A549 (cell line): Measurements from ENCODE around the gene RMRP. TPM values are rescaled to one million over a fixed set of nuclear protein-coding genes. Genes with fewer than 3 reads are reported as not detected.

Experiments
- ATAC-seq, 2 experiments: fragments of 200-7000 bp in 1 of 2; fragments of >200 bp in 1 of 2; cut with Nextera tagmentation in 1 of 2; cut with Tn5 transposase in 1 of 2; 3 replicates each; pipeline versions ENCODE4 v1.8.0 to v1.9.1; 2018 to 2020; ENCODE audit warnings: mild to moderate bottlenecking in 1 of 2, moderate library complexity in 1 of 2
- CTCF ChIA-PET: fragments of 300-600 bp; sonication (Branson Sonifier 250); formaldehyde crosslinking; extraction: SDS; loops from one replicate; lab custom pipeline; 2021; ENCODE audit warnings: antibody characterized with exemption, inconsistent platforms; lab: Yijun Ruan, JAX
- POLR2A ChIA-PET: fragments of 350-600 bp; formaldehyde crosslinking; extraction: SDS; loops from one replicate; lab custom pipeline; 2021; ENCODE audit warnings: antibody characterized with exemption, inconsistent platforms; lab: Yijun Ruan, JAX
- DNase-seq, 2 experiments: peaks; one replicate each; pipeline versions ENCODE4 v3.0.0 to v3.0.0-alpha.2; 2011 to 2016; ENCODE audit warnings: low read depth in 1 of 2, low spot score in 1 of 2
- FAIRE-seq: peaks from 2 replicates; lab custom pipeline; 2011; peaks lifted over from hg19 to GRCh38; lab: Jason Lieb, UNC
- H3K27ac ChIP-seq, 2 experiments: fragments of >200 bp; sonication (Bioruptor Twin); formaldehyde crosslinking; 3 replicates each; pipeline ENCODE4 v1.5.1; 2016 to 2017
- H3K4me1 ChIP-seq: fragments of >200 bp; sonication (Bioruptor Twin); formaldehyde crosslinking; 3 replicates; pipeline ENCODE4 v1.6.1; 2016
- H3K4me2 ChIP-seq: fragments of >200 bp; sonication (Bioruptor Twin); formaldehyde crosslinking; 3 replicates; pipeline ENCODE4 v1.6.1; 2016
- H3K4me3 ChIP-seq: fragments of >200 bp; sonication (Bioruptor Twin); formaldehyde crosslinking; 3 replicates; pipeline ENCODE4 v1.5.1; 2016
- H3K9me3 ChIP-seq: fragments of >200 bp; sonication (Bioruptor Twin); formaldehyde crosslinking; 3 replicates; pipeline ENCODE4 v1.6.1; 2016
- BCL3 ChIP-seq: fragments of >200 bp; sonication (Bioruptor Twin); formaldehyde crosslinking; IDR thresholded peaks from 3 replicates; pipeline ENCODE4 v1.6.1; 2016
- CBX8 ChIP-seq: fragments of 200-600 bp; sonication (generic); IDR thresholded peaks from 2 replicates; pipeline ENCODE4 v1.6.1; 2016
- E2F6 ChIP-seq: IDR thresholded peaks from 2 replicates; pipeline ENCODE4 v1.6.1; 2012; ENCODE audit warnings: low read depth, borderline replicate concordance
- EHMT2 ChIP-seq: fragments of 200-600 bp; sonication (generic); IDR thresholded peaks from 2 replicates; pipeline ENCODE4 v1.6.1; 2016; ENCODE audit warnings: antibody characterized with exemption, low read depth, mild to moderate bottlenecking, moderate library complexity
- ELK1 ChIP-seq: fragments of 150-350 bp; IDR thresholded peaks from 2 replicates; pipeline ENCODE4 v1.6.1; 2014; ENCODE audit warnings: low read depth, mild to moderate bottlenecking, low read length
- EP300 ChIP-seq, 2 experiments: fragments of >200 bp; sonication (Bioruptor Twin); formaldehyde crosslinking; IDR thresholded peaks; 2 replicates in 1 of 2; 3 replicates in 1 of 2; pipeline ENCODE4 v1.6.1; 2016 to 2017
- ESRRA ChIP-seq: fragments of 150-350 bp; IDR thresholded peaks from 2 replicates; pipeline ENCODE4 v1.6.1; 2014; ENCODE audit warnings: mild to moderate bottlenecking, low read length, borderline replicate concordance
- FOSB ChIP-seq: fragments of 250-450 bp; sonication (Bioruptor Pico); IDR thresholded peaks from 2 replicates; pipeline ENCODE4 v1.5.0; 2020; ENCODE audit warnings: mild to moderate bottlenecking, moderate library complexity
- FOXS1 ChIP-seq: fragments of 250-450 bp; sonication (Bioruptor Pico); IDR thresholded peaks from 2 replicates; pipeline ENCODE4 v1.5.0; 2020; ENCODE audit warnings: mild to moderate bottlenecking, moderate library complexity
- HES2 ChIP-seq: fragments of >200 bp; sonication (Bioruptor Twin); formaldehyde crosslinking; IDR thresholded peaks from 2 replicates; pipeline ENCODE4 v1.6.1; 2016
- HEYL ChIP-seq: fragments of 250-450 bp; sonication (Bioruptor Pico); IDR thresholded peaks from 2 replicates; pipeline ENCODE4 v1.8.0; 2021; ENCODE audit warnings: mild to moderate bottlenecking, moderate library complexity
- HOXB5 ChIP-seq: fragments of 250-450 bp; sonication (Bioruptor Pico); IDR thresholded peaks from 2 replicates; pipeline ENCODE4 v1.5.0; 2020; ENCODE audit warnings: mild to moderate bottlenecking, moderate library complexity
- JUN ChIP-seq, 2 experiments: fragments of >200 bp; sonication (Bioruptor Twin); formaldehyde crosslinking; IDR thresholded peaks; 2 replicates in 1 of 2; 3 replicates in 1 of 2; pipeline ENCODE4 v1.6.1; 2016 to 2017
- KDM1A ChIP-seq: fragments of 200-600 bp; sonication (generic); IDR thresholded peaks from 2 replicates; pipeline ENCODE4 v1.6.1; 2016; ENCODE audit warnings: low read depth, mild to moderate bottlenecking
- KDM5A ChIP-seq: fragments of 200-600 bp; sonication (generic); IDR thresholded peaks from 2 replicates; pipeline ENCODE4 v1.6.1; 2016; ENCODE audit warnings: antibody characterized with exemption, mild to moderate bottlenecking
- MAFK ChIP-seq: fragments of 450-650 bp; IDR thresholded peaks from 2 replicates; pipeline ENCODE4 v1.6.1; 2014; ENCODE audit not compliant: partially characterized antibody
- MAX ChIP-seq: IDR thresholded peaks from 2 replicates; pipeline ENCODE4 v1.6.1; 2012
- MAZ ChIP-seq: fragments of 150-350 bp; IDR thresholded peaks from 2 replicates; pipeline ENCODE4 v1.6.1; 2014; ENCODE audit warnings: antibody characterized with exemption, low read depth, low read length, borderline replicate concordance
- MYC ChIP-seq: IDR thresholded peaks from 2 replicates; pipeline ENCODE4 v1.6.1; 2012; ENCODE audit warnings: mild to moderate bottlenecking, inconsistent platforms, low read length, improper control_type of control experiment, borderline replicate concordance
- NPAS2 ChIP-seq: fragments of 250-450 bp; sonication (Bioruptor Pico); IDR thresholded peaks from 2 replicates; pipeline ENCODE4 v1.8.0; 2022; ENCODE audit warnings: mild to moderate bottlenecking, moderate library complexity, borderline replicate concordance
- NR3C1 ChIP-seq: fragments of >200 bp; sonication (Bioruptor Twin); formaldehyde crosslinking; IDR thresholded peaks from 3 replicates; pipeline ENCODE4 v1.6.1; 2017
- POLR2A ChIP-seq: IDR thresholded peaks from 2 replicates; pipeline ENCODE4 v1.6.1; 2012; ENCODE audit warnings: mild to moderate bottlenecking, low read length
- POLR2AphosphoS2 ChIP-seq: conservative IDR thresholded peaks from 2 replicates; pipeline ENCODE4 v1.6.1; 2012; ENCODE audit warnings: low read length, improper control_type of control experiment, inconsistent platforms
- REST ChIP-seq: fragments of 200-600 bp; sonication (generic); IDR thresholded peaks from 2 replicates; pipeline ENCODE4 v1.6.1; 2016; ENCODE audit warnings: antibody characterized with exemption, mild to moderate bottlenecking, moderate library complexity
- SREBF2 ChIP-seq: fragments of 450-650 bp; IDR thresholded peaks from 2 replicates; pipeline ENCODE4 v1.6.1; 2014; ENCODE audit warnings: mild to moderate bottlenecking, moderate library complexity
- TFCP2L1 ChIP-seq: fragments of 250-450 bp; sonication (Bioruptor Pico); IDR thresholded peaks from 2 replicates; pipeline ENCODE4 v1.5.0; 2021; ENCODE audit warnings: mild to moderate bottlenecking
- ZSCAN20 ChIP-seq: fragments of 250-450 bp; sonication (Bioruptor Pico); IDR thresholded peaks from 2 replicates; pipeline ENCODE4 v1.8.0; 2022; ENCODE audit warnings: mild to moderate bottlenecking, moderate library complexity
- WGBS: methylation state at CpG from one replicate; pipeline ENCODE4 v1.1.6; 2017; ENCODE audit errors: missing lambda C conversion rate; 5-methylcytosine and 5-hydroxymethylcytosine counted together
- polyA plus RNA-seq, 4 experiments: library from polyadenylated mRNA; depleted of rRNA in 3 of 4; stranded (reverse); fragments of >200 nt; fragmentation: RNase III in 1 of 4; extraction: RNeasy Plus Mini Kit Qiagen cat#74134 plus additional on column Dnase treatment in 1 of 4; gene quantifications; 2 replicates in 3 of 4; 3 replicates in 1 of 4; pipeline ENCODE4 v1.2.3, GENCODE V29; 2011 to 2017

RMRP gene
- polyA plus RNA-seq, 2 of the 4 experiments (the other 2 are of a cell fraction) = 80.2 TPM; not detected in 1

- no peak for TF ChIP-seq MAFK
- TF ChIP-seq FOXS1 = no peak
- no peak for TF ChIP-seq ZSCAN20 (CRISPR knock-in tag)
- no peak for TF ChIP-seq MAZ
- TF ChIP-seq NR3C1 = no peak
- no peak for TF ChIP-seq CBX8
- TF ChIP-seq JUN (IDR thresholded peaks at IDR 0.05) = no peak
- TF ChIP-seq TFCP2L1 = no peak
- no peak for TF ChIP-seq FOSB
- TF ChIP-seq ESRRA = no peak
- TF ChIP-seq POLR2A = no peak
- no peak for TF ChIP-seq HEYL
- TF ChIP-seq MYC = no peak
- no peak for TF ChIP-seq EP300 (IDR thresholded peaks at IDR 0.05)
- TF ChIP-seq EHMT2 = no peak
- TF ChIP-seq ELK1 = no peak
- FAIRE-seq (no peak), DNase-seq (no peak), ATAC-seq (peak in 1 of 2 experiments; percentile 25; a peak in 4 of 6 replicates)
- H3K9me3 ChIP-seq = no peaks in the 10 kb centered on the region
- no peak overlapping the region for H3K27ac ChIP-seq
- no peak overlapping the region for H3K4me2 ChIP-seq
- CTCF ChIA-PET = interaction anchor here (0.8 to 12.6 kb wide), 10 partner anchors 9 to 190 kb away, joined by 3 to 131 read pairs (median 6); partner anchors contain the start of genes ARHGEF39, CCDC107, CREB3 and RMRP
- POLR2A ChIA-PET = interaction anchor here (1.6 to 2.2 kb wide), 2 partner anchors 11 to 52 kb away, joined by 4 to 9 read pairs; partner anchors contain the start of genes CREB3 and TLN1
- H3K4me1 ChIP-seq = peaks cover 14% of the 10 kb centered on the region; the same call in 2 of the 3 replicates
- no peak overlapping the region for H3K4me3 ChIP-seq
- 88% methylated on average over 8 of the region's 8 CpGs for WGBS
These were observed 22.0 kb upstream of the RMRP start for GRCh38 chr9:35679766-35680330.

- FAIRE-seq (no peak), ATAC-seq (no peak), DNase-seq (no peak)
- Histone ChIP-seq H3K4me3 (no peak overlapping the region), H3K27ac (no peak overlapping the region), H3K9me3 (no peaks in the 10 kb centered on the region), H3K4me2 (no peak overlapping the region), H3K4me1 (peaks cover 19% of the 10 kb centered on the region)
- POLR2A ChIA-PET = no interaction called here
- CTCF ChIA-PET = interaction anchor here (1.0 to 12.6 kb wide), 8 partner anchors 9 to 53 kb away, joined by 3 to 131 read pairs (median 6); partner anchors contain the start of genes ARHGEF39, CCDC107, CREB3 and RMRP
- no peak for TF ChIP-seq POLR2AphosphoS2
- TF ChIP-seq NPAS2 = no peak
- TF ChIP-seq REST = no peak
- TF ChIP-seq ELK1 = no peak
- no peak for TF ChIP-seq KDM5A
- TF ChIP-seq HOXB5 (CRISPR knock-in tag) = no peak
- TF ChIP-seq SREBF2 = no peak
- no peak for TF ChIP-seq MAX
- TF ChIP-seq POLR2A = no peak
- no peak for TF ChIP-seq HES2
- TF ChIP-seq HEYL = no peak
- no peak for TF ChIP-seq KDM1A
- no peak for TF ChIP-seq BCL3
- TF ChIP-seq E2F6 = no peak
- WGBS = 92% methylated on average over 5 of the region's 5 CpGs
These were observed 21.3 kb upstream of the RMRP start for GRCh38 chr9:35679091-35679490.
